COR-L47 (cell line): ENCODE measurements around the gene STX4.

Experiments
- DNase-seq: peaks from one replicate; lab custom pipeline; 2025; lab: John Stamatoyannopoulos, UW

STX4 gene

DNA sequence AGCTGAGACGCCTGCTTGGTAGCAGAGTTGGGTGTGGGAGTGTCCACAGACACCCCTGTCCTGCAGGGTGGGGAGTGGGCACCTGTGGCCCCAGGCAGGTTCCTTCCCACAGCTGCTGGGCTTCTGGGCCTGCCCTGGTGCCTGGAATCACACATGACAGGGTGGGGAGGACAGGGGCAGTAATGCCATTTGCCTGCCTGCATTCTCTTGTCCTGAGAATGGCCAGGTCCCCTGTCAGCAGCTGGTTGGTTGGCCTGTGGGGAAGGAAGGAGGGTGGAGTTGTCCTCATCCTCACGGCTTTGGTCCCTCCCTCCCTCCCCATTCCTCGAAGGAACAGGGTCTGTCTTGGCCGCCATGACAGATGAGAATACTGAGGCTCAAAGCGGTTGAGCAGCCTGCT lies 50.2 kb downstream of the STX4 start:
- no peak for DNase-seq

GRCh38 chr16:31083981-31084380 lies 50.6 kb downstream of the STX4 start:
- DNase-seq: no peak

- no peak for DNase-seq
These were observed 51.4 kb downstream of the STX4 start for GRCh38 chr16:31084584-31085302.

- no peak for DNase-seq
These were observed 52.1 kb downstream of the STX4 start for GRCh38 chr16:31085411-31085810.

DNA sequence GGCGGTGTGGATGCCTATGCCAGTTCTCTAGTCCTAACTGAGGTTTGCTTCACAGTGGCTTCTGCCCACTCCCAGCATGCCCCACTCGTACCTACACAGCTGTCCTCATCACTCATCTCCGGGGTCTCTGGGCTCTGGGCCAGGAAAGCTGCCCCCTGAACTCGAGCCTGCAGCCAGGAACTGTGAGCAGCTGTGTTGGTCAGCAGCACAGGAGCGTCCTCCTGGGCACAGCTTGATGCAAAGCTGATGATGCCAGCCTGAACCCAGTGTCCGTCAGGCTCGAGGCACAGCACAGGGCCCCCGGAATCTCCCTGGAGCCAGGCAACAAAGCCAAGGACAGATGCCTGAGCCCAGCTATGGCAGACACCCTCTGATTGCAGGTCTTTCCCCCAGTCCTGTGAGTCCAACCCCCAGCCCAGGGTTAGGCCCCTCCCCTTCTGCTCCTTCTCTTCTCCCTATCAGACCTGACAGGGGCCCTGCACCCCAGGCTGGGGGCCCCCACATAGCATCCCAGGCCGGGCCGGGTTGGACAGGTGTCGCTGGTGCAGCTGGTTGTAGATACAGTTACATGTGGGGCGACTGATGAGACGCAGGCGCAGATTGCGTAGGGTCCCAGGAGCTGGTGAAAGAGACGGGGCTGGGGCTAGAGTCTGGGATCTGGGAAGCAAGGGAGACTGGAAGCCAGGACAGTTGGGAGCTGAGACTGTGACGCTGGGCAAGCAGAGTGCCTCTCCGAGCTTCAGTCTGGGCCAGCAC lies 52.7 kb downstream of the STX4 start:
- no peak for DNase-seq

GRCh38 chr16:31086629-31086906 lies 53.2 kb downstream of the STX4 start:
- no peak for DNase-seq

DNA sequence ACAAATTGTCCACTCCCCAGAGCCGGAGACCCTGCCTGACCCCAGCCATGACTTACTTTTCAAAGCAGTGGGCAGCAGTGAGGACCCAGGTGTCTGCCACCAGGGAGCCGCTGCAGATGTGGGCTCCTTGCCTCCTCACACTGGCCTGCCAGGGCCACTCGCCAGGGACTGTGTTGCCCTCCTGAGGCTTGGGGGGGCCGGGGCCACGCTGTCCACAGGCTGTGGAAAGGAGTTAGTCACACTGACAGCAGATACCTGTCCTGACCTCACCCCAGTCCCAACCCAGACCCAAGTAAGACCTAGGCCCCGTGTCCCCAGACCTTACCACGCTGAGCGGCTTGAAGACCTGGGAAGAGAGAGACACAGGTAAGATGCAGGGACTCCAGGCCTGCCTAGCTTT lies 54.1 kb downstream of the STX4 start:
- no peak for DNase-seq

DNA sequence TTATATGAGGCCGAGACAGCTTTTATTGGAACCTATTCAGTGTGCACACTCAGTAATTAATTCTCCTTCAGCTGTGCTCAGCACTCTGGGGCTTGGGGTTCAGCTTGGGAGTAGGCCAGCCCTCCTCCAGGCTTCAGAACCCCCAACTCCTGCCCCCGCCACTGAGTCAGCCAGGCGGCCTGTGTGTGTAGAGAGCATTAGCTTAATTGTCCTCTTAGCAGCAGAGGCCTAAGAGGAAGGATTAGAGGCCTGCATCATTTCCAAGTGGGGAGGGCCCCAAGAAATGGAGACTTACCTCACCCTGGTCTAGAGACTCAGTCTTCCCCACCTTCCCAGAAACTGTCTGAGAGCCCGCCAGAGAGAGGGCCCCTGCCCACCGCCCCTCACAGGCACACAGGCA lies 54.6 kb downstream of the STX4 start:
- DNase-seq: no peak

- DNase-seq: no peak
These were observed 55.3 kb downstream of the STX4 start, which contains the start of gene PRSS53 for GRCh38 chr16:31088459-31089183. TSS of gene PRSS53 (minus strand) at chr16:31088943. CDS start at chr16:31088809, 134 bp downstream.

GRCh38 chr16:31089199-31089598 lies 55.8 kb downstream of the STX4 start:
- DNase-seq: no peak
